H1 (cell line): Measurements from ENCODE around the gene CREB3L4.

Experiments used
- CTCF ChIP-seq, 3 experiments: IDR thresholded peaks; 1 replicate in 2 of 3; 2 replicates in 1 of 3; pipeline versions ENCODE4 v1.5.1 to v1.6.1; 2011; ENCODE audit warnings: low read length in 3 of 3, mild to moderate bottlenecking in 3 of 3, inconsistent platforms in 2 of 3, low read depth in 1 of 3, moderate library complexity in 1 of 3; ENCODE audit not compliant: insufficient read depth in 1 of 3; ENCODE audit errors: control extremely low read depth in 1 of 3
- EP300 ChIP-seq, 2 experiments: IDR thresholded peaks; 1 replicate in 1 of 2; 2 replicates in 1 of 2; pipeline ENCODE4 v1.6.1; 2011 to 2012; ENCODE audit warnings: low read depth in 2 of 2, low read length in 2 of 2, mild to moderate bottlenecking in 2 of 2, borderline replicate concordance in 1 of 2, inconsistent platforms in 1 of 2, moderate library complexity in 1 of 2
- POLR2A ChIP-seq, 2 experiments: IDR thresholded peaks; 1 replicate in 1 of 2; 2 replicates in 1 of 2; pipeline ENCODE4 v1.6.1; 2011; ENCODE audit warnings: low read depth in 2 of 2, low read length in 2 of 2, mild to moderate bottlenecking in 2 of 2; ENCODE audit errors: control extremely low read depth in 1 of 2

DNA sequence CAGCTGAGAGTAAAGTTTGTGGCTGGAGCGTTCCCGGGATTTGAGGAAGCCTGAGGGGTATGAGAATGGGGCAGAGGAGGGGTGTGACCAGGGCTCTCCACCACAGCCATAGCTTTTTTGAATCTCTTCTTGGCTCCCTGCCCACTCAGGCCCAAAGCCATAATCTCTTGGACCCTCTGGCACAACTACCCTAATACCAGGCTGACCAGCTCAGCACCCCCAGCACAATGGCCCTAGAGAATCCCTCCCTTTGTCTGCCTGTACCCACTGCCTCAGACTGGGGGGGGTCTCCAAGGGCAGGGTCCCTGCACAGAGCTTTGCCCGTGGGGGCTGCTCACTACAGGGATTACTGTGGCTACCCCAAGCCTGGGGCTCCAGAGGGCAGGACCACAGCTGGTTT, 28.7 kb upstream of the CREB3L4 start:
- TF ChIP-seq CTCF (IDR thresholded peaks at IDR 0.05; ENCODE audit: control extremely low read depth in 1 of 3, insufficient read depth in 1 of 3, low read depth in 1 of 3, low read length in 3 of 3): no peak
- no peak for TF ChIP-seq POLR2A (IDR thresholded peaks at IDR 0.05; ENCODE audit: control extremely low read depth in 1 of 2, low read depth in 2 of 2, low read length in 2 of 2)
- no peak for TF ChIP-seq EP300 (IDR thresholded peaks at IDR 0.05; ENCODE audit: borderline replicate concordance in 1 of 2, low read depth in 2 of 2, low read length in 2 of 2)
